Measurements from ENCODE around the gene SEMA6A.

DNA sequence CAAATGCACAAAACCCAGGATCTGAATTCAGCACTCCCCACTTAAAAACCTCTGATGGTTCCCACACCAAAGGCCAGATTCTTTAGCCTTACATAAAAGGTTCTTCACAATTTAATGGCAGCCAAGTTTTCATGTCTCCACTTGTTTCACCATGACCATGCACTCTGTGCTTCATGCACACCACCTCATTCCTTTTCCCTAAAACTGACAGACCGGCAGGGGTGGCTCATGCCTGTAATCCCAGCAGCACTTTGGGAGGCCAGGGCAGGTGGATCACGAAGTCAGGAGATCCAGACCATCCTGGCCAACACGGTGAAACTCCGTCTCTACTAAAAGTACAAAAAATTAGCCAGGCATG lies 150.4 kb downstream of the SEMA6A start:
- TF ChIP-seq CTCF (IDR thresholded peaks at IDR 0.05) (no peak), POLR2A (IDR thresholded peaks at IDR 0.05) (no peak)
